Fibroblast of lung (primary cell): ENCODE data around the gene CNTNAP4.

Experiments
- CTCF ChIP-seq, 2 donors: IDR thresholded peaks in 1 of 2; conservative IDR thresholded peaks in 1 of 2; 1 replicate in 1 of 2; 2 replicates in 1 of 2; pipeline ENCODE4 v1.5.1; 2011 to 2012; ENCODE audit warnings: low read length in 2 of 2, control low read depth in 1 of 2, inconsistent platforms in 1 of 2, low read depth in 1 of 2, mild to moderate bottlenecking in 1 of 2
- EZH2 ChIP-seq: IDR thresholded peaks from 2 replicates; pipeline ENCODE4 v1.5.1; 2012; ENCODE audit warnings: low read length, control low read depth, mild to moderate bottlenecking; ENCODE audit errors: missing control alignments

- TF ChIP-seq CTCF (conservative IDR thresholded peaks at IDR 0.05 in 1 of 2, IDR thresholded peaks at IDR 0.05 in 1 of 2; ENCODE audit: low read depth in 1 of 2, low read length in 2 of 2), result no peak
- TF ChIP-seq EZH2, result no peak
These were observed 94.2 kb downstream of the CNTNAP4 start for GRCh38 chr16:76371441-76371840.
